EH (cell line): ENCODE results near the gene RPS29.
"Not testable (repeated sequence)": the region's sequence is repeated elsewhere in the genome, so short reads cannot be mapped to it uniquely, and the experiment has no call there.

ENCODE experiments used
- DNase-seq: peaks from one replicate; pipeline ENCODE4 v3.0.0-alpha.2; 2015; ENCODE audit warnings: low read depth

The RPS29 gene

DNA sequence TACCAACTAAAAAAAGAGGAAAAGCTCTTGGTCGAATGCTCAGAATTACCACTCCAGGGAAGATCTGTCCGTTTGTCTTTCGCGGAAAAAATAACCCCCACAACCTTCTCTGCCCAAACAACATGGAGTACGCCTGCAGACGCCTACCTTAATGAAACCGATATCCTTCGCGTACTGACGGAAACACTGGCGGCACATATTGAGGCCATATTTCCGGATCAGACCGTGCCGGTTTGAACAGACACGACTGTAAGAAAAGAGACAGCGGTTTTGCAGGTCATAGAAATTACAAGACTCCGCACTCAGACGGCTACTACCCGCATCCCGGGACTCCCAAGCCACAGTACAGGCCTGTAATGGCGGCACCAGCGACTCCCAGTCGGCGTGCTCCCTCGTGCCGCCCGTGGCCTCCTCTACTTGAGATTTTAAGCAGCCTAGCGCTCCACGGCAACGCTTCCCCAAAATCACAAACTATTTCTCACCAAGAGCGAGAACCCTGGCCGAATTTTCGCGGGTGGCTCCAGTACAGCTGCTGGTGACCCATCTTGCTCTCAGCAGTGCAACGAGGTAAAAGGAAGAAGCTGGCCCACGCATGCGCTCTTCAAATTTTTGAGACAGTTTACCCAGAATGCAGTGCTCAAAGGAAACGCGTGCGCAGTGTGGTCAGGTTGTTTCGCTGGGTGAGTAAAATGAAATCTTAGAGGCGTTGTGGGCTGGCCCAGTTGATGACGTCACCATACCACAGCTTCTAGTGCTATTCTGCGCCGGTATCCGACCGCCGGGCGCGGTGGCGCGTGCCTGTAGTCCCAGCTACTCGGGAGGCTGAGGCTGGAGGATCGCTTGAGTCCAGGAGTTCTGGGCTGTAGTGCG, at the start of gene RPS29:
Gene RPS29, minus strand, starts transcription at position 578 of the 870 bp plus-strand sequence. Its CDS starts 34 bp downstream, at position 544.
- peak; percentile 99 for DNase-seq

DNA sequence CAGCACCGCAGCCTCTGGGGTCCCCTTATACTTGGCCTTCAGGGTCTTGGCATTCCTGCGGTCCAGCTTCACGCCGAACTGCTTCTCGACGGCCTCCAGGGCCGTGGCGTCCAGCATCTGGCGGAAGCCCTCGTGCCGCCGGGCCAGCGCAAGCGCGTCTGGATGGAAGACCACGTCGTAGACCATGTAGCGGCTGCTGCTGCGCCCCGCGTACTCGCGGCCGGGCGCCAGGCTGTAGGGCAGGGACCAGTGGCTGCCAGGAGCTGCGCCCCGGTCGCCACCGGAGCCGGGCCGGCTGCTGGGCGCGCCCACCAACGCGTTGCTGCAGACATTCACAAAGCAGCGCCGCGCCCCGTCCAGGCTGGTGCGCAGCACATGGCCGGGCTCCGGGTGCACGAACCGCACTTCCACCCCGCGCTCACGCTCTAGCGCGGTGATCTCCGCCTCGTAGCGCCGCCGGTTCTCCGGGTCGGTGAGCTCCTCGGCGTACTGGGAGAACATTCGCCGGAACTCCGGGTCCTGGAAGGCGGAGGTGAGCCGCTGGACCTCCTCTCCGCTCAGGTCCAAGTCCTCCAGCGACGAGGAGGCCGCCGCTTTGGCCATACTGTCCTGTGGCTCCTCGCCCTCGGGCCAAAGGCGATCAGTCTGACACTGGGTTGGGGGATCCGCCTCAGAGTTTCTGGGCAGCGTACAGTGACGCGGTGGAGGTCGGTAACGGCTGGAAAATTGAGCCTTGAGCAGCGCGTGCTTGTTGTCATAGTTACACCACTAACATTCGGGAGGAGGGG, 48.6 kb upstream of the RPS29 start, which contains the start of gene DNAAF2:
Gene DNAAF2, minus strand, starts transcription at position 698 of the 788 bp plus-strand sequence. Its CDS starts 95 bp downstream, at position 603.
- peak; percentile 79 for DNase-seq

DNA sequence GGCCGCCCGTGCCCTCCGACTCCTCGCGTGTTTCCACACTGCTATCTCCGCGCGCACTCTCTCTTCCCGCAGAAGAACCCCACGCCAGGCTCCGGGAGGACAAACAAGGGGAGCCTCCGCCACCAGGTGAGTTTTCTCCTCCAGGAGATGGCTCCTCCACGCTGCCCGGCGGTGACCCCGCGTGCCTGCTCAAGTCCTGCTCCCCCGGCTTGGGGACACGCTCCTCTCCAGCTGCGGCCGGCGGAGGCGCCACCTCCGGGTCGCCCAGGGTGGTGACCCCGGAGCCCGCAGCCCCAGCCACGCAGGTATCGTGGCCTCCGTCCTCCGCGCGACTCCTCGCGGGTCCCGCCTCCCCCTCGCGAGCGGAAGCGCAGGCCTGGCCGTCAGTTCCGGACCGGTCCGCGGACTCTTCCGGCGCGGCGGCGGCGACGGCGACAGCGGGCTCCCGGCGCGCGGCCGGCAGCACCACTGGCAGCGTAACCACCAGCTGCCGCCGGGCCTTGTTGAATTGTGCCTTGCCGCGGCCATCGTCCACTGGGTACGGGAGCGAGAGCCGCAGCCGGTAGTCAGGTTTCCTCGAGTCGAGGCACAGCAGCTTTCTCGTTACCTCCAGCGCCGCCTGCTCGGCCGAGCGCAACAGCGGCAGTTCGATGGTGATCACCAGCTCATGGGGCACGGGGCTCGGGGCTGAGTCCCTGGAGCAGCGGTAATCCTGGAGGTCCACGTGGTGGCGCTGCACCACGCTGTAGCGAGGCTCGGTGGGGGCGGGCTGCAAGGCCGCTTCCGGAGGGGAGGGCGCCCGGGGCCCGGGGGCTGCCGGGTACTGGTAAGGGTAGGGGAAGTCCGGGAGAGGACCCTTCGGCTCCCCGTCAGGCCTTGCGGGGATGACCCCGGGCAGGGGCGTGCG, 47.7 kb upstream of the RPS29 start:
- DNase-seq: peak; percentile 94

DNA sequence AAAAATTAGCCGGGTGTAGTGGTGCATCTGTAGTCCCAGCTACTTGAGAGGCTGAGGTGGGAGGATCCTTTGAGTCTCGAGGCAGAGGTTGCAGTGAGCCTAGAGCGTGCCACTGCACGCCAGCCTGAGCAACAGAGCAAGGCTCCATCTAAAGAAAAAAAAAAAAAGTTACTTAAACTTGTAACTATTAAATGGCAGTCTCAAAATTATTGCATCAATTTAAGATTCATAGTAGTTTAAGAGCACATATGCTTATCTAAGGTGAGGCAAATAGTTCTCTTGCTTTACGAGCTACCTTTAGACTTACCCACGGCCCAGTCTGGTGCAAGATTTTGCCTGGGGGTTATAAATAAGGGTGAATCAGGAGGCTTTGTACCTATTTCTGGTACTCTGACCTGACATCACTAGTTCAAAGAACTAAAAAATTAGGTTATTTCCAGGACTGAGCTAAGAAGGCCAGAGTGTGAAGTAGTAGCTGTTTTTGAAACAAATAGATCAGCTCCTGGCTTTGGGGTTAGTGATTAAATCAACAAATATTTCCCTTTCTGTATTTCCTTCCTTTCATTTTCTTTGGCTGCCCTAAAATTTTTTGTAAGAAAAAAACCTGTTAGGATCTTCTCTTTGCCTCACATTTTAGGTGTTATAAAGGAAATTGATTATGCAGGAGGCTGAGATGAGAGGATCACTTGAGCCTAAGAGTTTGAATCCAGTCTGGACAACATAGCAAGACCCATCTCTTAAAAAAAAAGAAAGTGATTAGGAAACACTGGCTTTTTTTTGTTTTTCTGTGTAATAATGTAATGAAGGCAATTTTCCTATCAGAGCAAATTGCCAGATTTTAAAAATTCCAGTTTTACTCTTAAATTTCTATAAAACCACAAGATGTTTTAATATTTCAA, 38.0 kb upstream of the RPS29 start:
- DNase-seq: no peak

DNA sequence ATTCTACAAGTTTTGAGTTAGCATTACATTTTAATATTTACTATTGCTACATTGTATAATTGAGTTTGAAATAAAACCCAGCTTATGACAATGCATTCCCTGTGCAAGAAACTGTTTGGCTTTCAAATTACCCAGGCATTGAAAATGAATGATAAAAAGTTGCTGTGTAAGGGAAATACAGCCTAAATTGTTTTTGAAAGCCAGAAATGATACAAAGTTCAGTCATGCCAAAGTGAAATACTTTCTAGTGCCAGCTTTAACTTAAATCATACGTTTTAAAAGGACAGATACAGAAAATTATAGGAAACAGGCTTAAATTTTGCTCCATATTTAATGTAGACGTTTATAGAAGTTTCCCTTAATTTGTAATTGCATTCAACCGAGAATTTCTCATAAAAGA, 37.2 kb upstream of the RPS29 start:
- DNase-seq: no peak

DNA sequence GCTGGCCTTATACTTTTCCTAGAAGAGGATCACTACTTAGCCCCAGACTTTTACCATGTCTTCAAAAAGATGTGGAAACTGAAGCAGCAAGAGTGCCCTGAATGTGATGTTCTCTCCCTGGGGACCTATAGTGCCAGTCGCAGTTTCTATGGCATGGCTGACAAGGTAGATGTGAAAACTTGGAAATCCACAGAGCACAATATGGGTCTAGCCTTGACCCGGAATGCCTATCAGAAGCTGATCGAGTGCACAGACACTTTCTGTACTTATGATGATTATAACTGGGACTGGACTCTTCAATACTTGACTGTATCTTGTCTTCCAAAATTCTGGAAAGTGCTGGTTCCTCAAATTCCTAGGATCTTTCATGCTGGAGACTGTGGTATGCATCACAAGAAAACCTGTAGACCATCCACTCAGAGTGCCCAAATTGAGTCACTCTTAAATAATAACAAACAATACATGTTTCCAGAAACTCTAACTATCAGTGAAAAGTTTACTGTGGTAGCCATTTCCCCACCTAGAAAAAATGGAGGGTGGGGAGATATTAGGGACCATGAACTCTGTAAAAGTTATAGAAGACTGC, 35.9 kb upstream of the RPS29 start:
- DNase-seq: peak; percentile 31

DNA sequence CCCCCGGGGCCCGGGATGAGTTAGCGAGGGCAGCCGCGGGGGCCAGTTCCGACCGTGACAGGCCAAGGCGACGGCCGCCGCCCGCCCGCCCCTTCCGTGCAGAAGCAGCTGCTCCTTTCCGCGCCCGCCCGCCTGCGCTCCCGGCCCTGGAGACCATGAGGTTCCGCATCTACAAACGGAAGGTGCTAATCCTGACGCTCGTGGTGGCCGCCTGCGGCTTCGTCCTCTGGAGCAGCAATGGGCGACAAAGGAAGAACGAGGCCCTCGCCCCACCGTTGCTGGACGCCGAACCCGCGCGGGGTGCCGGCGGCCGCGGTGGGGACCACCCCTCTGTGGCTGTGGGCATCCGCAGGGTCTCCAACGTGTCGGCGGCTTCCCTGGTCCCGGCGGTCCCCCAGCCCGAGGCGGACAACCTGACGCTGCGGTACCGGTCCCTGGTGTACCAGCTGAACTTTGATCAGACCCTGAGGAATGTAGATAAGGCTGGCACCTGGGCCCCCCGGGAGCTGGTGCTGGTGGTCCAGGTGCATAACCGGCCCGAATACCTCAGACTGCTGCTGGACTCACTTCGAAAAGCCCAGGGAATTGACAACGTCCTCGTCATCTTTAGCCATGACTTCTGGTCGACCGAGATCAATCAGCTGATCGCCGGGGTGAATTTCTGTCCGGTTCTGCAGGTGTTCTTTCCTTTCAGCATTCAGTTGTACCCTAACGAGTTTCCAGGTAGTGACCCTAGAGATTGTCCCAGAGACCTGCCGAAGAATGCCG, 35.1 kb upstream of the RPS29 start:
- peak; percentile 63 for DNase-seq

DNA sequence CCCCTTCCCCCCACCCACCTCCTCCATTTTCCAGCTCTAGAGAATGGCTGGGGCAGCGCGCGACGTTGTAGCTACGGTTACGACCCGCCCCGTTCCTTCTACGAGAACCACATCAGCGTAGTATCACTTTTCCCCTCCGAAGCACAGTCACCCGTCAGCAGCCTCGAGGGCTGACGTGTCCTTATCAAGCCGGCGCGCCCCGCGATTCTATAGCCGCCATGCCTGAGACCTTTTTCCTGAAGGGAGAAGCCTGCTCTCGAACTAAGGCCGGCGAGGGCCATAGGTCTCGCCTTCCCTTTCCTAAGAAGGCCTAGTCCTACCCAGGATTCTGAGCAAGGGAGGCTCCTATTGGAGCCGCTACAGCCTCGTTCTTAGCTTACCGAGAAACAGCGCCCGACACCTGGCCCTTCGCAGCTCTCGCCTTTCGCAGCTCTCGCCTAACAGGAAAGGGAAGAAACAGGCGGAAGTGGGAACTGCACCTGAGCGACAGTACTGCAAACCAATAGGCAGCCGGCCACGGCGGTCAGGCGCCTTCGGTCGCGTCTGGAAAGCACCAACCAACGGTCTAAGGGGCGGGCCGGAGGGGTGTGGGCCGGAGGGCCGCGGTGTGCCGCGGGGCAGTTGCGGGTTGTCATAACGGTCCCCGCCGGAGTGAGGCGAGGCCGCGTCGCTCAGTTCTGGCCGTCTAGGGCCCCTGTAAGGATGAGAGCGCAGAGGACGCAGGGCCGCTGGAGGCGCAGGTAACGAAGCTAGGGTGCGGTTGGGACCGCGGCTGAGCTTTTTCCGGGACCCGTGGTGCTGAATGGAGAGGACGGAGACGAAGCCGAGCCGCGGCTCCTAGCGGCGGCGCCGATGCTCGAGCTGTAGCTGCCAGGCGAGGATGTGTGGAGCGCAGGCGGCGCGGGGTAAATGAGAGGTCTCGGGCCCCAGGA, 34.3 kb upstream of the RPS29 start, which contains the start of the genes MGAT2 and RPL36AL:
Gene MGAT2, plus strand, starts transcription at position 618 of the 932 bp plus-strand sequence. CDS start 470 bp downstream, outside the sequence.
Gene RPL36AL, minus strand, starts transcription at position 445 of the 932 bp plus-strand sequence. CDS start 1,522 bp downstream, outside the sequence.
- peak; percentile 98 for DNase-seq

DNA sequence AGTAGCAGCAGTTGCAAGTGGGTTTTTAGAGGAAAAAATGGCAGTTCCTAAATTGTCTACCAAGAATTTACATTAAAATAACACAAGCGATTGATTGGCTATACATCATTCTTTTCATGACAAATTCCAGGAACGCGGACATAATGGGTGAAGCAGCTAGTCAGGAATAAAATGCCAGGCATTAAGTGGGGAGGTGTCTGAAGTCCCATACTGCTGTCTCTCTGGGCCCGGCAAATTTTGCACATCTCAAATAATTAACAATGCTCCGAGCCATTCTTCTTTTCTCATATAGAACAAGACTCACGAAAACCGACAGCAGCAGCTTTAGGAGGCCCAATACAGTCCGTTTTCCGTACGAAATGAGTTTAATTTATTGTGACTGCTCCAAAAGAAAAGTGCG, 33.5 kb upstream of the RPS29 start:
- DNase-seq: no peak

DNA sequence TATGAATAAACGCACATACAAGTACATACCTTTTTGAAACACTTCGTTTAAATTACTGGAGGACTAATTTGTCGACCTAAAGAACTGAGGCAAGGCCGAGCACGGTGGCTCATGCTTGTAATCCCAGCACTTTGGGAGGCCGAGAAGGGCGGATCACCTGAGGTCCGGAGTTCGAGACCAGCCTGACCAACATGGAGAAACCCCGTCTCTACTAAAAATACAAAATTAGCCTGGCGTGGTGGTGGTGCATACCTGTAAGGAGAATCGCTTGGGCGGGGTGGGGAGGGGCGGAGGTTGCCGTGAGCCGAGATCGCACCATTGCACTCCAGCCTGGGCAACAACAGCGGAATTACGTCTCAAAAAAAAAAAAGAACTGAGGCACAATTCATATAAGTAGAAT, 33.1 kb upstream of the RPS29 start:
- DNase-seq: not testable (repeated sequence)

DNA sequence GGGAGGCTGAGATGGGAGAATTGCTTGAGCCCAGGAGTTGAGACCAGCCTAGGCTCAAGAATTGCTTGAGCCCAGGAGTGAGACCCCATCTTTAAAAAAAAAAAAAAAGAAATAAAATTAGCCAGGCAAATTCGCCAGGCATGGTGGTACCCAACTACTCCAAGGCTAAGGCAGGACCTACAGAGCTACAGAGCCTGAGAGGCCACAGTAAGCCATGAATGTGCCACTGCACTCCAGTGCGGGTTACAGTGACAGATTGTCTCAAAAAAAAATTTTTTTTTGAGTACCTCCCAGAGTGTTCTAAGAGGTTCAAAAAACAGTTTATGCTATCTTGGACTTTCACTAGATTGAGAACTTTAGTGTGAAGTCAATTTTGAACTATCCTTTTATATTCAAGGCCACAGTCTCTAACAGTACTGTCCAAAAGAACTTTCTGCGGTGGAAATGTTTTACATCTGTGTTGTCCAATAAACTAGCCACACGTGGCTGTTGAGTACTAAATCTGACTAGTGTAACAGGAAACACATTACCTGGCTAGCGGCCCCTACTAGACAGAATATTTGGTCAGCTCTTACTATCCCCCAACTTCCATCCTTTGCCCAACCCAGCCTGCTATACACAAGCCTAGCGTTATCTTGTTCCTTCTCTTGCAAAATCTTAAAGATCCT, 31.8 kb upstream of the RPS29 start:
- no peak for DNase-seq

DNA sequence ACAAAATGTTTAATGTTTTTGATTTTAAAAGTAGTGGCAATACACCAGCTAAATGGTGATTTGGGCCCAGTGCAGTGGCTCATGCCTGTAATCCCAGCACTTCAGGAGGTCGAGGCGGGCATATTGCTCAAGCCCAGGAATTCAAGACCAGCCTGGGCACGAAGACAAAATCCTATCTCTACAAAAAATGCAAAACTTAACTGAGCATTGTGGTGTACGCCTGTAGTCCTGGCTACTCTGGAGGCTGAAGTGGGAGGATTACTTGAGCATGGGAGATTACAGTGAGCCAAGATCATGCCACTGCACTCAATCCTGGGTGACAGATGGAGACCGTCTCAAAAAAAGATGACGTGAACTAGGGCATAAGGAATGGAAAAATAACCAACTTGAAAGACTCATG, 29.6 kb upstream of the RPS29 start:
- no peak for DNase-seq

DNA sequence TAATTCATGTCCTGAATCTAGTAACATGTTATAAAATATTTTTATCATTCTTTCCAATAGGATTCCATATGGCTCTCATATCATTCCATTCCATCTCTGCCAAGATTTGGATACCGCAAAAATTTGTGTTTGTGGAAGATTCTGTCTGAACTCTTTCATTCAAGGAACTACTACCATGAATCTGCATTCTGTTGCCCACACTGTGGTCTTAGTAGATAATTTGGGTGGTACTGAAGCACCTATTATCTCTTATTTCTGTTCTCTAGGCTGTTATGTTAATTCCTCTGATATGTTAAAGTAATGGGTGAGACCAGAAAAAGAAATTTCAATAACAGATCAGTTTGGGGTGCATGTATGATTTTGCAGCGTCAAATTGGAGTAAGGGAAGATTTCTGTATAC, 28.0 kb upstream of the RPS29 start:
- DNase-seq: no peak

DNA sequence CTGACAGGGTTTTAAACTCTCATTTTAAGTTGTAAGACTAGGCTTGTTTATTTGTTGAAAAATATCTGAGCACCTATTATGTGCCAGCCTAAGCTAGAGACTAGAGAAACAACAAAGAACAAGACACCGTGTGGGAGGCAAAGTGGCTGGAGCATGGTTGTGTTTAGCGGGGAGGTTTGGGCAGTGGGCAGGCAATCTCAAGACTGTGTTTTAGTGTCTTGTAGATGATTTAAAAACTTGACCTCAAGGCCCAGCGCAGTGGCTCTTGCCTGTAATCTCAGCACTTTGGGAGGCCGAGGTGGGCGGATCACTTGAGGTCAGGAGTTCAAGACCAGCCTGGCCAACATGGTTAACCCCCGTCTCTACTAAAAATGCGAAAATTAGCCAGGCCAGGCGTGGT, 26.5 kb upstream of the RPS29 start:
- no peak for DNase-seq

DNA sequence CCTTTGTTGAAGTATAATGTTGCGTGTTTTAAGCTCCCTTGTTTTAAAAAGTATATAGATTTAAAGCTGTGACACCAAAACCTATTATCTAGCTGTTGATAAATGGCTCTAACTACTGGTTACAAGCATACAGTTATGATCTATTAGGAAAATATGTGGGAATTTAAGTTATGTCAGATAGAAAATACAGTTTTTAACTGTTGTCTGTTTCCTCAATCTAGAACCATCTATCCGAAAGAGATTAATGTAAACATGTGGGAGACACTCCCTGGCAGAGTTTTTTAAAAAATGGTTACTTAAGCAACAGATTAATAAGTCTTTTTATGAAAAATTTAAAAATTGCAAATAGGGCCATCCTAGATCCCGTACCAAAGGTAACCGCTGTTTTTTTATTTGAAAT, 26.1 kb upstream of the RPS29 start:
- no peak for DNase-seq

DNA sequence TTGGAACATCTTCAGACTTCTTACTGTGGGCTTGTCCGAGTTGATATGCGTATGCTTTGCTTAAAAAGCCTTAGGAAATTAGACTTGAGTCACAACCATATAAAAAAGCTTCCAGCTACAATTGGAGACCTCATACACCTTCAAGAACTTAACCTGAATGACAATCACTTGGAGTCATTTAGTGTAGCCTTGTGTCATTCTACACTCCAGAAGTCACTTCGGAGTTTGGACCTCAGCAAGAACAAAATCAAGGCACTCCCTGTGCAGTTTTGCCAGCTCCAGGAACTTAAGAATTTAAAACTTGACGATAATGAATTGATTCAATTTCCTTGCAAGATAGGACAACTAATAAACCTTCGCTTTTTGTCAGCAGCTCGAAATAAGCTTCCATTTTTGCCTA, 21.4 kb upstream of the RPS29 start:
- no peak for DNase-seq

DNA sequence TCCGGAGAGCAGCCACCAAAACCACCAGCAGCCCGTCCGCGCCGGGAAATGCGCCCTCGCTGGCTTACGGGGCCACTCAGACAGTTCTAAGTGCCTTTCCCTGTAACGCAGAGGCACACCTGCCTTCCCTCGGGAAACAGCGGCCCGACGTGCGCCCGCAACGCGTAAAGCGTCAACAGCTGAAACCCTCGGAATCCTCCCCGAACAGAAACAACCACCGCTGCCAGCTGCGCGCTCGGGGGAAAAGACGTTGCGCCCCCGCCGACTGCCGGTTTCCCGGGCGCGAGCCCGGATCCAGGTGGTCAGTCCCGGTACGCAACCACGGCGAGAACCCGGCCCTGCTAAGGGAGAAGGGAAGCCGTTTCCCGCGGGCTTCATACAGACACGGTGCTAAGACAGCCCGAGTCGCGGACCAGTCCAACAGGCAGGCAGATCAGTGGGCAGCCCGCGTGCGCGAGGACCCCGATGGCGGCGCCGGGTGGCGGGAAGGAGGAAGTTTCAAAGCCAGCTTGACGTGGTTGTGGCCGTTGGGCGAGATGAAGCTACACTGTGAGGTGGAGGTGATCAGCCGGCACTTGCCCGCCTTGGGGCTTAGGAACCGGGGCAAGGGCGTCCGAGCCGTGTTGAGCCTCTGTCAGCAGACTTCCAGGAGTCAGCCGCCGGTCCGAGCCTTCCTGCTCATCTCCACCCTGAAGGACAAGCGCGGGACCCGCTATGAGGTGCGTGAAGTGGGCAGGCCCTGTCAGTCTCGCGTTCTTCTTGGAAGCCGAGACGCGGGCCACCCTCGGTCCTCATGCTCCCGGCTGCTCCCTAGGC, 12.5 kb upstream of the RPS29 start, which contains the start of gene LRR1:
Gene LRR1, plus strand, starts transcription at position 456 of the 816 bp plus-strand sequence. Its CDS starts 81 bp downstream, at position 537.
- peak; percentile 87 for DNase-seq
